Measurements from ENCODE around the gene DOCK11. TPM values are rescaled to one million over a fixed set of nuclear protein-coding genes. Genes with fewer than 3 reads are reported as not detected.
"Not testable (repeated sequence)": the region's sequence is repeated elsewhere in the genome, so short reads cannot be mapped to it uniquely, and the experiment has no call there.

Gene DOCK11
- total and polyA plus RNA-seq, 2 donors (not counting 1 experiment from before 2014, with no cell fraction given), result 31.0 to 83.5 TPM

DNA sequence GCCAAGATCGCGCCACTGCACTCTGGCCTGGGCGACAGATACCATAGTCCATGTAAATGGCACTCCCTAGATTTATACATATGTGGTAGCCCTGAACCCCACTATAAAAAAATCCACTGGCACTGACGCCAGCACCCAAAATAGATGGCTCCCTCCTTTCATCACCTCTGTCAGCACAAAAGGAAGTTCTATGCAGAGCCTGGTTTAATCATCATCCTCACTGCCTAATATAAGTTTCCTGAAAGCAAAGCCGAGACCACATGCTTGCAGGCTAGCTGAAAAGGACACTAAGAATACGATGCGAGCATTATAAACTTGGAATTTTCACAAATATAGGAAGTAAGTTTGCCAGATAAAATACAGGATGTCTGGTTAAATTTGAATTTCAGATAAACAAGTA is 27.5 kb upstream of the DOCK11 start:
- no peaks in the 10 kb centered on the region for H3K4me1 ChIP-seq (ENCODE audit: control insufficient read depth in 2 of 2, insufficient read depth in 2 of 2, low read length in 2 of 2)
- no peak for ATAC-seq (ENCODE audit: low read depth)
- no peak overlapping the region for H3K4me3 ChIP-seq (ENCODE audit: control extremely low read depth in 1 of 5, extremely low read depth in 1 of 5, insufficient read depth in 1 of 5, low read depth in 2 of 5, low read length in 4 of 5)
- H4K20me1 ChIP-seq (ENCODE audit: control insufficient read depth, insufficient read depth, low read length, poor library complexity, severe bottlenecking), result no peaks in the 10 kb centered on the region
- H3K9ac ChIP-seq (ENCODE audit: low read length), result no peak overlapping the region
- intact Hi-C loops (cut with micrococcal nuclease), result no loop called here
- Mint-ChIP-seq H3K9me3 (ENCODE audit: insufficient read depth) (peaks cover 3% of the 10 kb centered on the region), H3K27ac (no peak overlapping the region), H3K27me3 (peaks cover 6% of the 10 kb centered on the region), H3K4me3 (no peak overlapping the region), H3K4me1 (no peaks in the 10 kb centered on the region)
- no peak overlapping the region for H3K27ac ChIP-seq (ENCODE audit: low read length in 2 of 2)
- H2AFZ ChIP-seq (ENCODE audit: insufficient read depth, low read depth, low read length, poor library complexity, severe bottlenecking), result no peak overlapping the region
- WGBS (ENCODE audit: insufficient coverage), result no CpG with 5 or more reads among the region's 7 CpGs
- H3K4me2 ChIP-seq (replicated peaks; ENCODE audit: low read depth, low read length, poor library complexity, severe bottlenecking), result no peak overlapping the region
- H3K79me2 ChIP-seq (ENCODE audit: control insufficient read depth, insufficient read depth, low read length), result no peaks in the 10 kb centered on the region
- no peaks in the 10 kb centered on the region for H3K36me3 ChIP-seq (replicated peaks in 1 of 2; ENCODE audit: control extremely low read depth in 1 of 2, control insufficient read depth in 1 of 2, extremely low read depth in 1 of 2, insufficient read depth in 2 of 2, low read length in 1 of 2)
- no peaks in the 10 kb centered on the region for H3K27me3 ChIP-seq (replicated peaks in 1 of 4; ENCODE audit: control extremely low read depth in 1 of 4, control insufficient read depth in 3 of 4, insufficient read depth in 4 of 4, low read length in 3 of 4)
- TF ChIP-seq, protein P1, sequence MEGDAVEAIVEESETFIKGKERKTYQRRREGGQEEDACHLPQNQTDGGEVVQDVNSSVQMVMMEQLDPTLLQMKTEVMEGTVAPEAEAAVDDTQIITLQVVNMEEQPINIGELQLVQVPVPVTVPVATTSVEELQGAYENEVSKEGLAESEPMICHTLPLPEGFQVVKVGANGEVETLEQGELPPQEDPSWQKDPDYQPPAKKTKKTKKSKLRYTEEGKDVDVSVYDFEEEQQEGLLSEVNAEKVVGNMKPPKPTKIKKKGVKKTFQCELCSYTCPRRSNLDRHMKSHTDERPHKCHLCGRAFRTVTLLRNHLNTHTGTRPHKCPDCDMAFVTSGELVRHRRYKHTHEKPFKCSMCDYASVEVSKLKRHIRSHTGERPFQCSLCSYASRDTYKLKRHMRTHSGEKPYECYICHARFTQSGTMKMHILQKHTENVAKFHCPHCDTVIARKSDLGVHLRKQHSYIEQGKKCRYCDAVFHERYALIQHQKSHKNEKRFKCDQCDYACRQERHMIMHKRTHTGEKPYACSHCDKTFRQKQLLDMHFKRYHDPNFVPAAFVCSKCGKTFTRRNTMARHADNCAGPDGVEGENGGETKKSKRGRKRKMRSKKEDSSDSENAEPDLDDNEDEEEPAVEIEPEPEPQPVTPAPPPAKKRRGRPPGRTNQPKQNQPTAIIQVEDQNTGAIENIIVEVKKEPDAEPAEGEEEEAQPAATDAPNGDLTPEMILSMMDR (IDR thresholded peaks at IDR 0.05), result no peak
- TF ChIP-seq EZH2 (IDR thresholded peaks at IDR 0.05; ENCODE audit: borderline replicate concordance, insufficient read depth, low read depth, low read length, poor library complexity, severe bottlenecking), result no peak
- POLR2A ChIA-PET, result no interaction called here
- CTCF ChIA-PET, result no interaction called here
- no peak for DNase-seq
- peaks cover 0 to 3% (median 0%) of the 10 kb centered on the region in 3 donors for H3K9me3 ChIP-seq (ENCODE audit: control extremely low read depth in 1 of 3, control insufficient read depth in 2 of 3, insufficient read depth in 1 of 3, low read length in 2 of 3)

DNA sequence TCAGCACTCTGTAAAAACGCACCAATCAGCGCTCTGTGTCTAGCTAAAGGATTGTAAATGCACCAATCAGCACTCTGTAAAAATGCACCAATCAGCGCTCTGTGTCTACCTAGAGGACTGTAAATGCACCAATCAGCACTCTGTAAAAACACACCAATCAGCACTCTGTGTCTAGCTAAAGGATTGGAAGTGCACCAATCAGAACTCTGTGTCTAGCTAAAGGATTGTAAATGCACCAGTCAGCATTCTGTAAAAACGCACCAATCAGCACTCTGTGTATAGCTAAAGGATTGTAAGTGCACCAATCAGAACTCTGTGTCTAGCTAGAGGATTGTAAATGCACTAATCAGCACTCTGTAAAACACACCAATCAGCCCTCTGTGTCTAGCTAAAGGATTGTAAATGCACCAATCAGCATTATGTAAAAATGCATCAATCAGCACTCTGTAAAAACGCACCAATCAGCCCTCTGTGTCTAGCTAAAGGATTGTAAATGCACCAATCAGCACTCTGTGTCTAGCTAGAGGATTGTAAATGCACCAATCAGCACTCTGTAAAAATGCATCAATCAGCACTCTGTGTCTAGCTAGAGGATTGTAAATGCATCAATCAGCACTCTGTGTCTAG is 24.8 kb upstream of the DOCK11 start:
- H3K4me3 Mint-ChIP-seq; H3K4me1 ChIP-seq (ENCODE audit: control insufficient read depth in 2 of 2, insufficient read depth in 2 of 2, low read length in 2 of 2); H3K9me3 ChIP-seq (ENCODE audit: control extremely low read depth in 1 of 3, control insufficient read depth in 2 of 3, insufficient read depth in 1 of 3, low read length in 2 of 3); intact Hi-C loops (cut with micrococcal nuclease); H3K27me3 ChIP-seq (replicated peaks in 1 of 4; ENCODE audit: control extremely low read depth in 1 of 4, control insufficient read depth in 3 of 4, insufficient read depth in 4 of 4, low read length in 3 of 4); H3K27ac ChIP-seq (ENCODE audit: low read length in 2 of 2); ATAC-seq (ENCODE audit: low read depth); H2AFZ ChIP-seq (ENCODE audit: insufficient read depth, low read depth, low read length, poor library complexity, severe bottlenecking); H3K27ac Mint-ChIP-seq; H3K27me3 Mint-ChIP-seq; H3K4me3 ChIP-seq (ENCODE audit: control extremely low read depth in 1 of 5, extremely low read depth in 1 of 5, insufficient read depth in 1 of 5, low read depth in 2 of 5, low read length in 4 of 5); DNase-seq; H3K79me2 ChIP-seq (ENCODE audit: control insufficient read depth, insufficient read depth, low read length); H4K20me1 ChIP-seq (ENCODE audit: control insufficient read depth, insufficient read depth, low read length, poor library complexity, severe bottlenecking); H3K4me2 ChIP-seq (replicated peaks; ENCODE audit: low read depth, low read length, poor library complexity, severe bottlenecking); H3K9me3 Mint-ChIP-seq (ENCODE audit: insufficient read depth); H3K36me3 ChIP-seq (replicated peaks in 1 of 2; ENCODE audit: control extremely low read depth in 1 of 2, control insufficient read depth in 1 of 2, extremely low read depth in 1 of 2, insufficient read depth in 2 of 2, low read length in 1 of 2); H3K9ac ChIP-seq (ENCODE audit: low read length); H3K4me1 Mint-ChIP-seq: not testable (repeated sequence)
- ChIA-PET POLR2A (interaction anchor here (0.7 kb wide), 1 partner anchor 123 kb away, joined by 3 read pairs; no protein-coding TSS in a partner anchor), CTCF (interaction anchor here (0.6 kb wide), 1 partner anchor 280 kb away, joined by 3 read pairs; no protein-coding TSS in a partner anchor)
- no CpG with 5 or more reads among the region's 5 CpGs for whole genome bisulfite sequencing (ENCODE audit: insufficient coverage)
